Breast epithelium (tissue), 4 donors: Measurements from ENCODE around the gene STARD4. TPM values are rescaled to one million over a fixed set of nuclear protein-coding genes. Genes with fewer than 3 reads are reported as not detected.

Experiments
- DNase-seq, 2 donors: peaks; one replicate each; pipeline ENCODE4 v3.0.0-alpha.2; 2019; ENCODE audit warnings: low spot score in 2 of 2
- H3K27ac ChIP-seq, 2 donors: fragments of 200-600 bp; sonication (generic) in 1 of 2; one replicate each; pipeline ENCODE4 v1.5.1; 2016 to 2019; ENCODE audit warnings: mild to moderate bottlenecking in 1 of 2
- H3K27me3 ChIP-seq, 2 donors: fragments of 200-600 bp; sonication (generic) in 1 of 2; one replicate each; pipeline versions ENCODE4 v1.5.1 to v1.6.0; 2017 to 2019; ENCODE audit warnings: control low read depth in 1 of 2, mild to moderate bottlenecking in 1 of 2
- H3K36me3 ChIP-seq: fragments of 200-600 bp; one replicate; pipeline ENCODE4 v1.5.1; 2019
- H3K4me1 ChIP-seq, 2 donors: fragments of 200-600 bp; sonication (generic); one replicate each; pipeline ENCODE4 v1.5.1; 2016 to 2019; ENCODE audit warnings: control low read depth in 1 of 2
- H3K4me3 ChIP-seq, 3 donors: fragments of 200-600 bp; sonication (generic); 1 replicate in 2 of 3; 2 replicates in 1 of 3; pipeline ENCODE4 v1.5.1; 2016 to 2019; ENCODE audit warnings: mild to moderate bottlenecking in 3 of 3, moderate library complexity in 2 of 3
- H3K9me3 ChIP-seq, 2 donors: fragments of 200-600 bp; sonication (generic) in 1 of 2; one replicate each; pipeline ENCODE4 v1.5.1; 2016 to 2019; ENCODE audit warnings: control low read depth in 1 of 2
- CTCF ChIP-seq, 3 donors: fragments of 450-650 bp; IDR thresholded peaks; one replicate each; pipeline ENCODE4 v1.5.1; 2016 to 2017; ENCODE audit warnings: antibody characterized with exemption in 3 of 3, mild to moderate bottlenecking in 3 of 3, moderate library complexity in 3 of 3
- POLR2A ChIP-seq: fragments of 450-650 bp; IDR thresholded peaks from one replicate; pipeline ENCODE4 v1.6.1; 2016; ENCODE audit warnings: antibody characterized with exemption, mild to moderate bottlenecking, moderate library complexity
- POLR2AphosphoS5 ChIP-seq, 3 donors: sonication (generic); formaldehyde crosslinking; IDR thresholded peaks; one replicate each; pipeline ENCODE4 v1.6.1; 2017; ENCODE audit warnings: antibody characterized with exemption in 3 of 3
- intact Hi-C: fragments of 100-400 bp; cut with DNase I; formaldehyde crosslinking; loops from one replicate; pipeline ENCODE4 v1.15.1; 2023; ENCODE audit warnings: low total_unique reads
- total RNA-seq, 3 donors: library from RNA; depleted of rRNA; stranded (reverse); fragments of >200 nt; gene quantifications; one replicate each; pipeline ENCODE4 v1.1.0, GENCODE V29; 2016

STARD4 gene
- total RNA-seq, 3 donors from 2014 or later: 5.3 to 6.7 (median 5.6) TPM

- intact Hi-C loops: no loop called here
- no peak for TF ChIP-seq POLR2AphosphoS5 (IDR thresholded peaks at IDR 0.05)
- TF ChIP-seq CTCF (IDR thresholded peaks at IDR 0.05): no peak
- TF ChIP-seq POLR2A: no peak
- H3K4me3 ChIP-seq: no peak overlapping the region
- no peak for DNase-seq
- no peaks in the 10 kb centered on the region for H3K36me3 ChIP-seq
- H3K9me3 ChIP-seq: no peaks in the 10 kb centered on the region
- no peaks in the 10 kb centered on the region for H3K4me1 ChIP-seq
- no peaks in the 10 kb centered on the region for H3K27me3 ChIP-seq
- no peak overlapping the region for H3K27ac ChIP-seq
These were observed 15.7 kb upstream of the STARD4 start for GRCh38 chr5:111528056-111528455.

- no peak for DNase-seq
- no peaks in the 10 kb centered on the region for H3K9me3 ChIP-seq
- no peak overlapping the region for H3K27ac ChIP-seq
- H3K36me3 ChIP-seq: no peaks in the 10 kb centered on the region
- no peaks in the 10 kb centered on the region for H3K4me1 ChIP-seq
- no peak overlapping the region for H3K4me3 ChIP-seq
- TF ChIP-seq POLR2A (no peak), CTCF (IDR thresholded peaks at IDR 0.05) (no peak), POLR2AphosphoS5 (IDR thresholded peaks at IDR 0.05) (no peak)
- no peaks in the 10 kb centered on the region for H3K27me3 ChIP-seq
- intact Hi-C loops: no loop called here
These were observed 8.6 kb upstream of the STARD4 start for GRCh38 chr5:111520908-111521307.

- Histone ChIP-seq H3K36me3 (no peaks in the 10 kb centered on the region), H3K27me3 (no peaks in the 10 kb centered on the region), H3K4me3 (no peak overlapping the region), H3K27ac (no peak overlapping the region), H3K9me3 (no peaks in the 10 kb centered on the region), H3K4me1 (no peaks in the 10 kb centered on the region)
- intact Hi-C loops: no loop called here
- TF ChIP-seq POLR2AphosphoS5 (IDR thresholded peaks at IDR 0.05) (no peak), POLR2A (no peak), CTCF (IDR thresholded peaks at IDR 0.05) (no peak)
- DNase-seq: no peak
These were observed 6.4 kb upstream of the STARD4 start for GRCh38 chr5:111518777-111519176.

GRCh38 chr5:111517853-111518501, 5.6 kb upstream of the STARD4 start:
- Histone ChIP-seq H3K27ac (no peak overlapping the region), H3K27me3 (no peaks in the 10 kb centered on the region), H3K9me3 (no peaks in the 10 kb centered on the region), H3K36me3 (no peaks in the 10 kb centered on the region), H3K4me1 (no peaks in the 10 kb centered on the region), H3K4me3 (no peak overlapping the region)
- TF ChIP-seq POLR2AphosphoS5 (IDR thresholded peaks at IDR 0.05): no peak
- no peak for TF ChIP-seq CTCF (IDR thresholded peaks at IDR 0.05)
- no peak for TF ChIP-seq POLR2A
- no peak for DNase-seq
- intact Hi-C loops: no loop called here

GRCh38 chr5:111514087-111514486, 1.8 kb upstream of the STARD4 start:
- Histone ChIP-seq H3K36me3 (no peaks in the 10 kb centered on the region), H3K27ac (no peak overlapping the region), H3K27me3 (no peaks in the 10 kb centered on the region), H3K4me1 (no peaks in the 10 kb centered on the region), H3K9me3 (no peaks in the 10 kb centered on the region), H3K4me3 (no peak overlapping the region)
- intact Hi-C loops: no loop called here
- DNase-seq: no peak
- no peak for TF ChIP-seq POLR2A
- no peak for TF ChIP-seq POLR2AphosphoS5 (IDR thresholded peaks at IDR 0.05)
- no peak for TF ChIP-seq CTCF (IDR thresholded peaks at IDR 0.05)
